Spleen (tissue), 7 donors: Measurements from ENCODE around the gene JSRP1.

Source experiments
- POLR2A ChIP-seq, 3 donors: fragments of 450-650 bp; IDR thresholded peaks; one replicate each; pipeline ENCODE4 v1.5.1; 2017; ENCODE audit warnings: antibody characterized with exemption in 3 of 3, mild to moderate bottlenecking in 1 of 3
- POLR2AphosphoS5 ChIP-seq, 3 donors: sonication (generic); formaldehyde crosslinking; IDR thresholded peaks; one replicate each; pipeline ENCODE4 v1.5.1; 2017; ENCODE audit warnings: antibody characterized with exemption in 3 of 3
- TF ChIP-seq, protein P1 (sequence below), 11 experiments: fragments of 200-600 bp in 7 of 11; fragments of 450-650 bp in 4 of 11; sonication (generic) in 4 of 11; IDR thresholded peaks in 8 of 11; conservative IDR thresholded peaks in 3 of 11; 1 replicate in 7 of 11; 2 replicates in 4 of 11; pipeline versions ENCODE4 v1.4.0 to v1.8.0; 2016 to 2021; ENCODE audit warnings: antibody characterized with exemption in 11 of 11, inconsistent platforms in 4 of 11, mild to moderate bottlenecking in 1 of 11
- donor health status: DM: no; HTN: no; CAD: no; lungs with moderate emphysema.
- donor health status: DM: no; HTN: no; CAD: no.
- donor health status: DM: no; HTN: no; CAD: no.

DNA sequence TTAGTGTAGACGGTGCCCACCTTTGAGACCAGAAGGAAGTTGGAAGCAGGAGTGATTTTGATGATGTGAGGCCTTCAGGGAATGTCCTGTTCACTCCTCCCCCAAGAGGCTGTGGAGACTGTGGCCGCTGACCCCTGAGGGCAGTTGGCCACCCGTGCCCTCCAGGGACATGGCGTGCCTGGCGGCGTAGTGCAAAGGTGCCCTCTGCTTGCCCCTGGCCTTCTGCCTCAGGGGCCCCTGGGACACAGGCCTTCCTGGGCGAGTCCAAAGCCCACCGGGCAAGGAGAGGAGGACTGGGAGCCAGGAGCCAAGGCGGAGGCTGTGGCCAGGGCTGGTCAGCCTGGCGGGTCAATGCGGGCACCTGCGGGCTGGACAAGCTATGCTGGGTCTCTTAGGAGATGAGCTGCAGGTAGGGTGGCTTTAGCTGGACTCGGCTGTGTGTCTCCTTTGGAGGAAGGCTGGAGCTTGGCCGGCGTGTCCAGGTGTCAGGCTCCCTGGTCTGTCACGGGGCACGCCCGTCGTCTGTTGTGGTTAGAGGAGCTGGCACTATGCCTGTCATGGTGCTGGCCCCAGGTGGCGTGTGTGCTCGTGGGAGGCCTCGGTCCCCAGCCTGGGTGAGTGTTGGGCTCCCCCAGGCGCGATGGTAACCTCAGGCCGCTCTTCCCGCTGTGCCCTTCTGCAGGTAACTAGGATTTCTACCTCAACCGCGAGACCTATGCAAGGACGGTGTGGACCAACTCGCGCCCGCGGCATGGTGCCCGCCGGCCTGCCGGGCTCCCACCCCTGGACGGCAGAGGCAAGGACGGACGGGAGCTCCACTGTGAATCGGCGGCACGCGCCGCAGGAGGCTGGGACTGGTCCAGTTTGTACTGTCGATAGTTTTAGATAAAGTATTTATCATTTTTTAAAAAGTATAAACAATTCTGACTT is 26.8 kb downstream of the JSRP1 start:
- TF ChIP-seq POLR2A (IDR thresholded peaks at IDR 0.05): no peak
- TF ChIP-seq, protein P1, sequence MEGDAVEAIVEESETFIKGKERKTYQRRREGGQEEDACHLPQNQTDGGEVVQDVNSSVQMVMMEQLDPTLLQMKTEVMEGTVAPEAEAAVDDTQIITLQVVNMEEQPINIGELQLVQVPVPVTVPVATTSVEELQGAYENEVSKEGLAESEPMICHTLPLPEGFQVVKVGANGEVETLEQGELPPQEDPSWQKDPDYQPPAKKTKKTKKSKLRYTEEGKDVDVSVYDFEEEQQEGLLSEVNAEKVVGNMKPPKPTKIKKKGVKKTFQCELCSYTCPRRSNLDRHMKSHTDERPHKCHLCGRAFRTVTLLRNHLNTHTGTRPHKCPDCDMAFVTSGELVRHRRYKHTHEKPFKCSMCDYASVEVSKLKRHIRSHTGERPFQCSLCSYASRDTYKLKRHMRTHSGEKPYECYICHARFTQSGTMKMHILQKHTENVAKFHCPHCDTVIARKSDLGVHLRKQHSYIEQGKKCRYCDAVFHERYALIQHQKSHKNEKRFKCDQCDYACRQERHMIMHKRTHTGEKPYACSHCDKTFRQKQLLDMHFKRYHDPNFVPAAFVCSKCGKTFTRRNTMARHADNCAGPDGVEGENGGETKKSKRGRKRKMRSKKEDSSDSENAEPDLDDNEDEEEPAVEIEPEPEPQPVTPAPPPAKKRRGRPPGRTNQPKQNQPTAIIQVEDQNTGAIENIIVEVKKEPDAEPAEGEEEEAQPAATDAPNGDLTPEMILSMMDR (IDR thresholded peaks at IDR 0.05 in 8 of 11, conservative IDR thresholded peaks at IDR 0.05 in 3 of 11): no peak
- TF ChIP-seq POLR2AphosphoS5 (IDR thresholded peaks at IDR 0.05): peak in 2 of 3 donors; percentile 4 to 55
